CD1c-positive myeloid dendritic cell (primary cell): ENCODE results near the gene HEXD.
A peak's percentile ranks its signal among the peaks of the same experiment; 100 is the strongest.
"Not testable (repeated sequence)": the region's sequence is repeated elsewhere in the genome, so short reads cannot be mapped to it uniquely, and the experiment has no call there.

Experiments
- DNase-seq: peaks from one replicate; pipeline ENCODE4 v3.0.0-alpha.2; 2016; ENCODE audit errors: extremely low spot score

The HEXD gene

DNA sequence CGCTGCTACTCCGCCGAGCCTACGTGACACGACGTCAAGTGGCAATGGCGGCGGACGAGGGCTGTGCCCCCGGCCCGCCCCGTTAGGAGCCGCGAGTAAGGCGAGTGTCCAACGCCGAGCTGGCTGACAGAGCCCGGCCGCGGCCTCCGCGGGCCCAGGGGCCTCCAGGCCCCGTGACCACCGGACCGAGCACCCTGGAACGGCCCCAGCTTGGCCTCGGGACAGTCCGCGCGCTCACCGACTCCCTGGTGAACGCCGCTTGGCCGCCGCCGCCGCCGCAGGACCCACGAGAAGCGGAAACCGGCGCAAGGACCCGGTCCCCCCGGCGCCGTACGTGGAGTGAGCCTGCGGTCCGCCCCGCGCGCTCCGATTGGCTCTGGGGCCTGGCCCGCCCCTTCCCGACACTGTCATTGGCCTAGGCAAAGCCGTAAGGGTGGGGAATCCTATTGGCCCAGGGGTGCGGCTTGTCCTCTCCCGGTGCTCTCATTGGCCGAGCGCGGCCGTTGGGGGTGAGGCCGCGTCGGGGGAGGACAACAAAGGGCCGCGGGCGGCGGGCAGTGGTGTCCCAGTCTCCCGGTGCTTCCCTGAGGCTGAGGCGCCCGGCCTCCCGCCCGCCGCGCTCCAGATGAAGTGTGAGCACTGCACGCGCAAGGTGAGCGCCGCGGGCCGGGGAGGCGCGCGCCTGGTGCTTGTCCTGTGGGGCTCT is 40.2 kb downstream of the HEXD start, which contains the start of gene NARF:
Gene NARF, plus strand, starts transcription at position 563 of the 706 bp plus-strand sequence. Its CDS starts 63 bp downstream, at position 626.
- DNase-seq = peak; percentile 99

DNA sequence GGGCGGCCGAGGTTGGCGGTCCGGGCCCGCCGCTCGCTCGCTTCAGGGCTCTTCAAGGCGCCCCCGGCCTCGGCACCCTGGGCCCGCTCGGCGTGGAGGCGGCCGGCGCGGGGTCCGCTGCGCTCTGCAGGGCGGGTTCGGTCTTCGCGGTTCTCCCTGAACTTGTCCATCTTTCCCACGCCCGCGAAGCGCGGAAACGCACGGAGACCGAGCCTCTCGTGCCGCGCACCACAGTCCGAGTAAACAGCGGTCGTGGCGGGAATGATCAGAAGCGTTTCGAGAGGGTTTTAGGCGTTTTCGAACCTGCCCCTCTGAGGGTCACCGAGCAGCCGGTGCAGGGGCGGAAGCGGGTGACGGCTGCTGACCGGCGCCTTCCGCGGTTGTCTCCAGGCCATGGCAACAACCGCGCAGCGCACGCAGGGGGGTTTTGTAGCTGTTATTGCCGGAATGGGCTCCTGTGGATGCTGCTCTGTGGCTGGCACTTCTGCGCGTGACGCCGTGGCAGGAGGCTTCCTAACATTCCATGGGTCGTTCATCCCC is 40.8 kb downstream of the HEXD start:
- DNase-seq = peak; percentile 47

DNA sequence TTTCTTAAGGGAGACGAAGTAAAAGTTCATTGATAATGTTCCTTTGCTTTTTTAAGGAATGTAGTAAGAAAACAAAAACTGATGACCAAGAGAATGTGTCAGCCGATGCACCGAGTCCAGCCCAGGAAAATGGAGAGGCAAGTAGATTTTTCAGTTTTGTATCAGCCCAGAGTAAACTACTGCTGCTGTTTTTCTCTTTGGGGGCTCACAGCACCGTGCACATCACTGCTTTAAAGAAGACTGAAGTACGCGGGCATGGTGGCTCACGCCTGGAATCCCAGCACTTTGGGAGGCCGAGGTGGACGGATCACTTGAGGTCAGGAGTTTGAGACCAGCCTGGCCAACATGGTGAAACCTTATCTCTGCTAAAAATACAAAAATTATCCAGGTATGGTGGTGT is 41.8 kb downstream of the HEXD start:
- not testable (repeated sequence) for DNase-seq

DNA sequence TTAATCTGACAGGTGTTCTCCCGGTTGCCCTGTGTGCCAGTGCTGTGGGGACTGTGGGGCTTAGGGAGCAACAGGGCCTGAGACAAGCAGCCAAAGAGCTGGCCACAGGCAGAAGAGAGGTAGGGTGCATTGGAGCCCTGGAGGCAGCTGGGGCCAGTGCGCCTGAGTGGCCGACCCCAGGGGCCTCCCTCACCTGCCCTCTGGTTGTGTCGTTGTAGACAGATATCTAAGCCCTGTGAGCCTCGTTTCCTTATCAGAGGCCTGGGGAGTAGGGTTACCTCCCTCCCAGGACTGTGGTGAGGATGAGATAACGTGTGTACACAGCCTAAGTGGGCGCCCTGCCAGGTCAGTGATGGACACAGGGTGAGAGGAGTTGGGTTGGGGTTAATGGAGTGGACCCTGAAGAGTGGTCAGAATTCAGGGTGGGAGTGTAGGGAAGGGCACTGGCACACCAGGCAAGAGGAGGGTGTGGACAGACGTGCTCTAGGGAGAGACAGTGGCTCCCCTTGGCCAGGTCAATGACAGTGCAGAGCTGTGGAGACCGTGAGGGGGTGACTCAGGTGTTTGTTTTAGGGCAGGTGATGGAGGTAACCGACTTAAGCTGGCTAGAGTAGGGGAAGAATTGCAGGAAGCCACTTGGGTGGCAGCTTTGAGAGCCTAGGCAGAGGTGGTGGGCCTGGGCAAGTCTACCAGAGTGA is 43.8 kb downstream of the HEXD start:
- DNase-seq = no peak

DNA sequence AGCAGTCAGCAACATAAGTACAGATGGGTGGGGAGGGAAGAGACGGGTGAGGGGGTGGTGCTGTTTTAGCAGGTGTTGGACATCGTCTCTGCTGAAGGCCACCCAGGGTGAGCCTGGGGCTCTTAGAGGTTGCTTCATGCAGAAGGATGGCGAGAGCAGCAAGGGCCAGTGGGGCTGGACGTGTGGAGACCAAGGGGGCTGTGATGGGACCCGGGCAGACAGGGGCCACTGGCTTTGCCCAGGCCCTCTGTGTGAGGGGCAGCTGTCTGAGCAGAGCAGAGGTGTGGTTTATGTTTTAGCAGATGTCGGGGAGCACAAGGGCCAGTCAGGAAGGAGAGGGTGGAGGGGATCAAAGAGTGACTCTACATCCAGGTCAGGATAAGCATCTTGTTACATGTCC is 45.2 kb downstream of the HEXD start:
- DNase-seq = no peak

DNA sequence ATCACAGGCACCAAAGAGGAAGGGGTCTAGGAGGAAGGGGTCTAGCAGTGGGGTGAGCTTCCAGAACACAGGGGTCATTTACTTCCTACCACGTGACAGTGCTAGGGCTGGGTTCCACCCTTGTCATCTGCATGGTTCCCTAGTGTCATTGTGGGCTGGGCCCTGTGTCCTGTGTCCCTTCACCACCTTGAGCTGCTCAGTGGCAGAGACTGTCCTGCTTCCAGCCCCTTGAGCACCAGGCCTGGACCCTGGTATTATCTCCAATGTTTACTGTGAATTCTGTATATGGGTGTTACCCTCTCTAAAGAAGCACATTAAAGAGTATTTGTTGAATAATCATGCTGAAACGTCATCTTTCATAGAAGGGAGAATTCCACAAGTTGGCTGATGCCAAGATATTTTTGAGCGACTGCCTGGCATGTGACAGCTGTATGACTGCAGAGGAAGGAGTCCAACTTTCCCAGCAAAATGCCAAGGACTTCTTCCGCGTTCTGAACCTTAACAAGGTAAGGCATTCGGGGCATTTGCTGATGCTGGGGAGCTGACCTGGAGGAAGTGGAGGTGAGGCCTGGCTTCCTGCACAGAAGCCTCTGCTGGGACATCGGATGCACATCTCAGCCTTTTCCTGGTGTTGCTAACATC is 45.9 kb downstream of the HEXD start:
- no peak for DNase-seq

DNA sequence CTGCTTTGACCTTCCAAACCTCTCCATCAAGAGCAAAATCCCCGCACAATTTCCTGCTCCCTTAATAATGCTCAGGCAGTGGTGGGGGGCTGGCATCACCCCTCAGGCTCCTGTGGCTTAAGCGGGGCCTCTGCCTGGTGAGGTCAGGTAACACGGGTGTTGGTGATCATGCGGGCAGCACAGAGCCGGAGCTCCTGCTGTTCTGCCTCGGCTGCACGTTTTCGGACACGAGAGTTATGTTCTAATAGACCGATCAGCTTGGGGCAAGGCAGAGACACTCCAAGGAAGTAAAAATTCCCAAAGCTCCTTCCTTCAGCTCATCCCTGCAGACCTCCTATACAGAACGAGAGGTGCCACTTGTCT is 46.4 kb downstream of the HEXD start:
- DNase-seq = no peak

DNA sequence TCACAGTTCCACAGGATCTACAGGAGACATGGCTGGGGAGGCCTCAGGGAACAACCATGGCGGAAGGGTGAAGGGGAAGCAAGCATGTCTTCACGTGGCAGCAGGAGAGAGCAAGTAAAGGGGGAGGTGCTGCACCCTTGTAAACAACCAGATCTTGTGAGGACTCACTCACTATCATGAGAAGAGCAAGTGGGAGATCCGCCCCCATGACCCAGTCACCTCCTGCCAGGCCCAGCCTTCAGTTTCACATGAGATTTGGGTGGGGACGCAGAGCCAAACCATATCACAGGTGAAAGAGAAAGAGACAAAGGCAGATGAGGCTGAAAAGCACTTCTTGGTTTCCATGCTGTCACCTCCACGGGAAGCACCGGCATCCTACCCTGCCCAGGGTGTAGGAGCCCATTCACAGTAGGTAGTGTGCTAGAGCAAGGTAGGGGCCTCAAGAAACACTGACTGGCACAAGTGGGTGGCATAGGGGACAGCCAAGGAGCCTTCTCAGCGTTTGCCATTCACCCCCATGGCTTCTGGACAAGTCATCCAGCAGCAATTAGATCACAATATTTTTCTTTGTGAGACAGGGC is 47.0 kb downstream of the HEXD start:
- DNase-seq = no peak

DNA sequence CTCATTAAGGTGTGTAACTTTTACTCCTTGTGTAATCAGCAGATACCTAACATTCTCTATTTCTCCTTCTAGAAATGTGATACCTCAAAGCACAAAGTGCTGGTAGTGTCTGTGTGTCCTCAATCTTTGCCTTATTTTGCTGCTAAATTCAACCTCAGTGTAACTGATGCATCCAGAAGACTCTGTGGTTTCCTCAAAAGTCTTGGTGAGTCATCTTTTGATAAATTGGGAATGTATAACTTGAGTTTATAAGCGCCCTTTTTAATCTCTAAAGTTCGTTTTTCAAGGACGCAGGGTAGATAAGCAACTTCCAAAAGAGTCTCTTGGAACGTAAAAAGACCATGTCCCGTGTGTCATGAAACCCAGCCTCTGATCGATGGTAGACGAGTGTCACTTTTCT is 50.5 kb downstream of the HEXD start:
- DNase-seq = no peak

DNA sequence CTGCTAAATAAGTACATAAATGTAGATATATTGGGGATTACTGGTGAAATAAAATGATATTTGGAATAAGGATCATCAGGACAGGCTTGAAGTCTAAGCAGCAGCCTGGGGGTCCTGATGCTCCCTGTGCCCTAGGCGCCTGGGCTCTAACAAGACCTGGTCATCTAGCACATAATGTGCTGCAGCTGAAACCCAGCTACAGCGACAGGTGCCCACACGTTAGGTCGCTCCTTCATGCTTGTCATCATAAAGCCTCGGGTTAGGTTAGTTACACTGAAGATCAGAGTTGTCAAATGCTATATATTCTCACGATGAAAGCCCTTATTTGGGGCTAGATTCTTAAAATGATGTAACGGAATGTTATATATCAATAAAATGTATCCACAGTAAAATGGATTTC is 51.9 kb downstream of the HEXD start:
- no peak for DNase-seq

DNA sequence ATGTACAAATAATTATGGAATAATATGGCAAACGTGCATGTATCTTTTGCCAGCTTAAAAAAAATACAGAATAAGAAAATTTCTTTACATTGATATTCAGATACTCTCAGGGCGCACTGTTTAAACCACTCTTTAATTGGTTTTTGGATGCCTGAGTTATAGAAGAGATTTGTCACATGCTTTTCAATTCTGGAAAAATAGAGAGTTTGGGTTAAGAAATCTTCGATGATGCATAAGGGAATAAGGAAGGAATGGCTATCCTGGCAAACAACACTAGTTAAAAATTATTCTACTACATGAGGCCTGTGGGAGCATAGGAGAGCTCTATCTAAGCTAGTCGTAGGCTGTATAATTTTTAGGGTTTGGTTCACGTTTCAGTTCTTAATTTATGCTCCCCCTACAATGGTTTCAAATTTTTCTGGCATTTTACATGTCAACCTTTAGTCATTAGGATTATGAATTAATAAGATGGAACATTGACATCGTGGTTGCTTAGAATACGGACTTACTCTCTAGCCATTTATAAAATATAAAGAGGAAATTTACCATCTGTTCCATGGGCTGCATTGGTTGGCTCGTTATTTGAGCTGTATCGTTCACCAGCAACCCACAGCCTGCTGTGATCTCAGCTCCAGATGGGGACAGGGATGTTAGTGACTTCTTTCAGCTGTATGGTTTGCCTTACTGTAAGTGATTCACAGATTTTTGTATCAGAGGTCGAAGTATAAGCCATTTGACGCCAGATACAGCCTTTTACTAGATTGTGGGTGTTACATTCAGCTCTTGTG is 56.3 kb downstream of the HEXD start:
- DNase-seq = no peak

DNA sequence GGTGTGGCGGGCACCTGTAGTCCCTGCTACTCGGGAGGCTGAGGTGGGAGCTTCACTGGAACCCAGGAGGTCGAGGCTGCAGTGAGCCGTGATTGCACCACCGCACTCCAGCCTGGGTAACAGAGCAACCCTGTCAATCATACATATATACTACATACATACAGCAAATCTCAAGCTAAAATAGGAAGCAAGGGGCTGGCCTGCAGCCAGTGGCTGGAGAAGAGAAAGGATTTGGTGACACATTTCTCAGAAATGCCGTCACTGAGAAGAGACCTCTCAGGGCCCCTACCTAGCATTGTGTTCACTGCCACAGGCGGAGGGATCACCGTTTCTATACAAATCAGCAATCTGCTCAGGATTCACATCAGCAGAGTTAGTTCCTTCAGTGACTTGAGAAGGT is 57.3 kb downstream of the HEXD start:
- DNase-seq = no peak

DNA sequence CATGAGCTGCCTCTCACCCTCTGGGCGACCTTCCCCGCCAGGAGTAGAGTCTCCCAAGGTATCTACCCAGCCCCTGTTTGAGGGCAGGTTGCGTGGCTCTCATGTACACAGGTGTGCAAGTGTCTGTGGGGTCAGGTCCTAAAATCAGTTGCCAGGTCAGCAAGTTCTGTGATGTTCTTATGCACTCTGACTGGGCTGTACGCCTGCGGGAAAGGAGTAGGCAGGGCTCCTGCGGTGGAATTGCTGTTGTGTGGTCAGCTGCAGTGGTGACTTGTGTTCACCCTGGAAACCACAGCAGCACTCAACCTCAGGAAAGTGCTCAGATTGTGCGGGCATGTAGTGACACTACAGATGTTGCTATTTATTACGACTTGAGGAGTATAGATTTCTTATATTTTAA is 59.8 kb downstream of the HEXD start:
- no peak for DNase-seq

DNA sequence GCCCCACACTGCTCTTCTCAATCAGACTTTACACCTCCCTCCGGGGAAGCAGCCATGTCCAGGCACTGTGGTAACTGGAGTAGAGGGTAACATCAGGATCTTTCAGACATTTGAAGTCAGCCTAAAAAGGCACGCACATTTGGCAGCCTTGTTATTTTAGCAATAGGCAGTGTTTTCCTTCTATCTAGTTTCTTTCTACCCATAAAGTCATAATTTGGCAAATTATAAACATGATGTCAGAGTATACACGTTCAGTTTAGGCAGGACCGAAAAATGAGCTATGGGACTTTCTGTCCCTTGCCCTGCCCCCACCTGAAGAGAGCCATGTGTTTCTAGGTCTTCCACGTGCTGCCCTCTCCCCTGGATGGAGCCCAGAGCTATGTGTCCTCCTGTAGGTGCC is 61.5 kb downstream of the HEXD start:
- DNase-seq = no peak

DNA sequence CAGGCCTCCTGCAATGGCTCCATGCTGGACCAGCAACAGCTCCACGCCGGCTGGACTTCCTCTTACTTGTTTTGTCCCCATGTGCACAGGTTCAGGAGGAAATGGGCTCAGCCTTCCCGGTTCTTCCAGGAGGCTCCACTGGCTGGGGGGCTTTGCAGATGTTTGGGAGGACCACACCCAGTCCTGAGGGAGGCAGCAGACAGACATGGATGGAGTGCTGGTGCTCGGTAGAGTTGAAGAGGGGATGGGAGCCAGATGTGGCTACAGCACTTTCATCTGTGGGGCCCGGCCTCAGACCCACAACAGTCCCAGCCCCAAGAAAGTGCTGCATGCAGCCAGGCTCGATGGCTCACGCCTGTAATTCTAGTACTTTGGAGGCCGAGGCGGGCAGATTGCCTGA is 62.2 kb downstream of the HEXD start:
- no peak for DNase-seq

DNA sequence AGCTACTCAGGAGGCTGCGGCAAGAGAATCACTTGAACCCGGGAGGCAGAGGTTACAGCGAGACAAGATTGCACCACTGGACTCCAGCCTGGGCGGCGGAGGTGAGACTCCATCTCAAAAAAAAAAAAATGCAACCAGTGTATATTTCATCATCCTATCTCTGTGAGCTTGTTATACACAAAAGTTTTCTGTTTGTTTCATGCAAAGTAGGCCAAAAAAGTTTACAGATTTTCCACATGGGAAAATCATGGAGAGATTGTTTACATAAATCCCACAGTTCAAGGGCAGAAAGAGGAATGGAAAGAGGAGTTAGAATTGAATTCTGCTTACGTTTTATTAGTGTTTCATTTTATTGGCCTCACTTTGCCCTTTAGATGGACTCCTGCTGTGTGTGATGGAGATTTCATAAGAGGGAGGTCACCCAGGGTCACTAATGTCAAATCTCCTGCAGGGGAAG is 65.1 kb downstream of the HEXD start:
- no peak for DNase-seq

DNA sequence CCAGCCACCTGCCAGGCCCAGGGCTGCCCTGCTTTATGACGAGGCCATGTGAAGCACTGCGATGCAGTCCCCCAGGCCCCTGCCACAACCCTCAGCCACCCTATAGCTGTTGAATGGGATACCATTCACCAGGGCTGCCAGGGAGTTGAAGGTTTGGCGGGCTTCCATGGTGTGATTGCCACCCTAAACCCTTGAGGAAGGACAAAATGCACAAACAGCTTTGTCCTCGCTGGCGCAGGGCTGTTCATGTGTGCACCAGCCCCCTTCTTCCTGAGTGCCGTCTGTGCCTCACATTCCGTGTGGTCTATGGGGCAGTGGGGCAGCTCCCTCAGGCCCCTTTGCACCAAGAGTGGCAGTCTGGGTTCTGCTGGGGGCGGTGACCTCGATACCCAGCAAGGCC is 65.7 kb downstream of the HEXD start:
- DNase-seq = no peak

DNA sequence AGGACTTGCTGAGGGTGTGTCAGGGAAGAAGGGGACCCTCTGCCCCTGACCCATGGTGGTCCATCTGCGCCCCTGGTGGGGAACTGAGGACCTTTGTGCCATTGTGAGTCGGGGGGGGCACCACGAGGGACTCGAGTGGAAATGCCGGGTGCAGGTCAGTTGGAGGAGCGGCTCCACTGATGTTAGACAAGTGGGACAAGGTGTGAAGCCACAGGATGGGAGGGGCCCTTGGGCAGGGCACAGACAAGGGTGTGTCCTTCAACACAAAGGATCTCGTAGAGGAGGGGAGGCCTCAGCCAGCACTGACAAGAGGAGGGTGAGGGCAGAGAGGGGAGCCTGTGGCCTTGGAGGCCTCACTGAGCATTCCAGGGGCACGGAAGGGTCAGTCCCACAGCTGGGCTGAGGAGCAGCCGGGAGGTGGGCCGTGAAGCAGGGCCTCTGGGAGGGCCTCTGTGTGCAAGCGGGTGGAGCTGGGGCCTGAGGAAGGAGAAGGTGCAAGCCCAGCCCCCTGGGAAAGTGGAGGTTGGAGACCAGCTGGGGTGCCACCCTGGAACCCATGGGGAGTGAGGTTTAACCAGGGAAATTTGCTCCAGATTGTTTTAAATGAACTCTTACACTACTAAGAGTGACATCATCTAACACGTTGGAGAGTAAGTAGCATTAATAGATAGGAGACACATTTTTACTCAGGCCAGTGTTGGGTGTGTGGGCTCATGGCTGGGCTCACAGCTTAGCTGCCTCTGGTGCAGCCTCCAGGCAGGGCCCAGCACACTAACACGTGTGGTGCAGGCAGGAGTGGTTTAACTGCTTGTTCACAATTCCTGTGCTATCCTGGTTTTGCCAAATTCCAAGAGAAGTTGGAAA is 68.3 kb downstream of the HEXD start:
- no peak for DNase-seq

DNA sequence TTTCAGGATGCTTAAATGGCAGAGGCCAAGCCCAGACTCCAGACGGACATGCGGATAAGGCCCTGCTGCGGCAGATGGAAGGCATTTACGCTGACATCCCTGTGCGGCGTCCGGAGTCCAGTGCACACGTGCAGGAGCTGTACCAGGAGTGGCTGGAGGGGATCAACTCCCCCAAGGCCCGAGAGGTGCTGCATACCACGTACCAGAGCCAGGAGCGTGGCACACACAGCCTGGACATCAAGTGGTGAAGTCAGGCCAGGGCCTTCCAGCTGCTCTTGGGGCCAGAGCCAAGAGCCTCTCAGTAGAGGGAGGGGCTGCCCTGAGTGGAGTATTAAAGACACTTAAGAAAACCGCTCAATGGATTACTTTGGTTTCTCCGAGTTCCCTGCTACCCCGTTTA is 69.8 kb downstream of the HEXD start:
- DNase-seq = no peak

DNA sequence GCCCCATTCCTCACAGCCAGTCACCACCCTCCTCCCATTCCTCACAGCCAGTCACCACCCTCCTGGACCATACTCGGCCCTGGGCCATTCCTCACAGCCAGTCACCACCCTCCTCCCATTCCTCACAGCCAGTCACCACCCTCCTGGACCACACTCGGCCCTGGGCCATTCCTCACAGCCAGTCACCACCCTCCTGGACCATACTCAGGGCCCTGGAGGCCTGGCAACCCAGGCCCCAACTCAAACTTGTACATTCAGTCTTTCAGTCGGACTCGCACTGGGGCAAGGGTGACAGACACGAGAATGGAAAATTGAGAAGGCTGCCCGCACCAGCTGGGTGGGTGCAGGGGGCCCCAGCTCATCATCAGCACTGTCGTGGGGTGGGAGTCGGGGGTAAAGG is 71.0 kb downstream of the HEXD start:
- no peak for DNase-seq
